HL-60 (cell line): ENCODE results near the gene TSPAN15.

Source experiments
- CTCF ChIP-seq: IDR thresholded peaks from one replicate; pipeline ENCODE4 v1.5.1; 2011; ENCODE audit warnings: low read length, control low read depth, inconsistent platforms; ENCODE audit not compliant: insufficient read depth
- POLR2AphosphoS5 ChIP-seq: IDR thresholded peaks from 2 replicates; pipeline ENCODE4 v1.6.1; 2012; ENCODE audit warnings: low read depth

GRCh38 chr10:69502589-69502988 is 51.3 kb downstream of the TSPAN15 start:
- no peak for TF ChIP-seq CTCF
- no peak for TF ChIP-seq POLR2AphosphoS5
